Measurements from ENCODE around the gene ANKRD39. TPM values are rescaled to one million over a fixed set of nuclear protein-coding genes. Genes with fewer than 3 reads are reported as not detected.

The ANKRD39 gene
- total and polyA plus RNA-seq, 2 experiments from 2014 or later: 17.5 to 32.0 TPM

DNA sequence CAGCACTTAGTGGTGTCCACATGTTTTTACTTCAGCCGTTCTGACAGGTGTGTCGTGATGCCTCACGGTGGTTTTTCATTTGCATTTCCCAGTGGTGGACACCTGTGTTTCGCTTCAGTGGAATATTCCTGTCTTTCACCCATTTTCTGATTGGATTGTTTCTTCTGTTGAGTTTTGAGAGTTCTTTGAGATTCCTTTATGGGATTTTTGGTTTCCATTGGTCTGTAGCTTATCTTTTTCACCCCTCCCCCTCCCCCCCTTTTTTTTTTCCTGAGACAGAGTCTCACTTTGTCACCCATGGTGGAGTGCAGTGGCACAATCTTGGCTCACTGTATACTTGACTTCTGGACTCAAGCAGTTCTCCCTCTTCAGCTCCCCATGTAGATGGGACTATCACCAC lies 22.0 kb downstream of the ANKRD39 start:
- no peak overlapping the region for H3K4me3 Mint-ChIP-seq
- Histone ChIP-seq H3K4me3 (no peak overlapping the region), H3K36me3 (ENCODE audit: insufficient read depth) (peaks cover 18% of the 10 kb centered on the region; the same call in 1 of the 2 replicates), H3K4me2 (no peak overlapping the region), H4K20me1 (replicated peaks; ENCODE audit: insufficient read depth) (peaks cover 11% of the 10 kb centered on the region), H3K27ac (ENCODE audit: low read depth) (no peak overlapping the region), H3K4me1 (ENCODE audit: insufficient read depth) (peaks cover 24% of the 10 kb centered on the region), H3K79me2 (replicated peaks; ENCODE audit: insufficient read depth) (no peaks in the 10 kb centered on the region), H3K9me2 (ENCODE audit: insufficient read depth) (no peaks in the 10 kb centered on the region), H2AFZ (no peak overlapping the region), H3F3A (replicated peaks; ENCODE audit: low read depth) (peaks cover 21% of the 10 kb centered on the region; the same call in 1 of the 2 replicates), H3K27me3 (ENCODE audit: insufficient read depth) (no peaks in the 10 kb centered on the region)
- H3K9me3 Mint-ChIP-seq: no peaks in the 10 kb centered on the region; the same call in 2 of the 3 replicates
- no peak for ATAC-seq
- peaks cover 19% of the 10 kb centered on the region for H3K27me3 Mint-ChIP-seq (ENCODE audit: insufficient read depth, low read depth, poor library complexity)
- H3K36me3 Mint-ChIP-seq (ENCODE audit: low read depth): peaks cover 49% of the 10 kb centered on the region
- peaks cover 25% of the 10 kb centered on the region for H3K4me1 Mint-ChIP-seq
- DNase-seq (ENCODE audit: low spot score): no peak
- no peak for TF ChIP-seq EZH2phosphoT487 (IDR thresholded peaks at IDR 0.05; ENCODE audit: unreplicated experiment)
- TF ChIP-seq, protein P1, sequence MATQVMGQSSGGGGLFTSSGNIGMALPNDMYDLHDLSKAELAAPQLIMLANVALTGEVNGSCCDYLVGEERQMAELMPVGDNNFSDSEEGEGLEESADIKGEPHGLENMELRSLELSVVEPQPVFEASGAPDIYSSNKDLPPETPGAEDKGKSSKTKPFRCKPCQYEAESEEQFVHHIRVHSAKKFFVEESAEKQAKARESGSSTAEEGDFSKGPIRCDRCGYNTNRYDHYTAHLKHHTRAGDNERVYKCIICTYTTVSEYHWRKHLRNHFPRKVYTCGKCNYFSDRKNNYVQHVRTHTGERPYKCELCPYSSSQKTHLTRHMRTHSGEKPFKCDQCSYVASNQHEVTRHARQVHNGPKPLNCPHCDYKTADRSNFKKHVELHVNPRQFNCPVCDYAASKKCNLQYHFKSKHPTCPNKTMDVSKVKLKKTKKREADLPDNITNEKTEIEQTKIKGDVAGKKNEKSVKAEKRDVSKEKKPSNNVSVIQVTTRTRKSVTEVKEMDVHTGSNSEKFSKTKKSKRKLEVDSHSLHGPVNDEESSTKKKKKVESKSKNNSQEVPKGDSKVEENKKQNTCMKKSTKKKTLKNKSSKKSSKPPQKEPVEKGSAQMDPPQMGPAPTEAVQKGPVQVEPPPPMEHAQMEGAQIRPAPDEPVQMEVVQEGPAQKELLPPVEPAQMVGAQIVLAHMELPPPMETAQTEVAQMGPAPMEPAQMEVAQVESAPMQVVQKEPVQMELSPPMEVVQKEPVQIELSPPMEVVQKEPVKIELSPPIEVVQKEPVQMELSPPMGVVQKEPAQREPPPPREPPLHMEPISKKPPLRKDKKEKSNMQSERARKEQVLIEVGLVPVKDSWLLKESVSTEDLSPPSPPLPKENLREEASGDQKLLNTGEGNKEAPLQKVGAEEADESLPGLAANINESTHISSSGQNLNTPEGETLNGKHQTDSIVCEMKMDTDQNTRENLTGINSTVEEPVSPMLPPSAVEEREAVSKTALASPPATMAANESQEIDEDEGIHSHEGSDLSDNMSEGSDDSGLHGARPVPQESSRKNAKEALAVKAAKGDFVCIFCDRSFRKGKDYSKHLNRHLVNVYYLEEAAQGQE (IDR thresholded peaks at IDR 0.05; ENCODE audit: unreplicated experiment): no peak
- TF ChIP-seq ZNF114 (CRISPR knock-in tag; IDR thresholded peaks at IDR 0.05): no peak
- TF ChIP-seq, protein P2, sequence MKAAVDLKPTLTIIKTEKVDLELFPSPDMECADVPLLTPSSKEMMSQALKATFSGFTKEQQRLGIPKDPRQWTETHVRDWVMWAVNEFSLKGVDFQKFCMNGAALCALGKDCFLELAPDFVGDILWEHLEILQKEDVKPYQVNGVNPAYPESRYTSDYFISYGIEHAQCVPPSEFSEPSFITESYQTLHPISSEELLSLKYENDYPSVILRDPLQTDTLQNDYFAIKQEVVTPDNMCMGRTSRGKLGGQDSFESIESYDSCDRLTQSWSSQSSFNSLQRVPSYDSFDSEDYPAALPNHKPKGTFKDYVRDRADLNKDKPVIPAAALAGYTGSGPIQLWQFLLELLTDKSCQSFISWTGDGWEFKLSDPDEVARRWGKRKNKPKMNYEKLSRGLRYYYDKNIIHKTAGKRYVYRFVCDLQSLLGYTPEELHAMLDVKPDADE (IDR thresholded peaks at IDR 0.05): no peak
- TF ChIP-seq, protein P3, sequence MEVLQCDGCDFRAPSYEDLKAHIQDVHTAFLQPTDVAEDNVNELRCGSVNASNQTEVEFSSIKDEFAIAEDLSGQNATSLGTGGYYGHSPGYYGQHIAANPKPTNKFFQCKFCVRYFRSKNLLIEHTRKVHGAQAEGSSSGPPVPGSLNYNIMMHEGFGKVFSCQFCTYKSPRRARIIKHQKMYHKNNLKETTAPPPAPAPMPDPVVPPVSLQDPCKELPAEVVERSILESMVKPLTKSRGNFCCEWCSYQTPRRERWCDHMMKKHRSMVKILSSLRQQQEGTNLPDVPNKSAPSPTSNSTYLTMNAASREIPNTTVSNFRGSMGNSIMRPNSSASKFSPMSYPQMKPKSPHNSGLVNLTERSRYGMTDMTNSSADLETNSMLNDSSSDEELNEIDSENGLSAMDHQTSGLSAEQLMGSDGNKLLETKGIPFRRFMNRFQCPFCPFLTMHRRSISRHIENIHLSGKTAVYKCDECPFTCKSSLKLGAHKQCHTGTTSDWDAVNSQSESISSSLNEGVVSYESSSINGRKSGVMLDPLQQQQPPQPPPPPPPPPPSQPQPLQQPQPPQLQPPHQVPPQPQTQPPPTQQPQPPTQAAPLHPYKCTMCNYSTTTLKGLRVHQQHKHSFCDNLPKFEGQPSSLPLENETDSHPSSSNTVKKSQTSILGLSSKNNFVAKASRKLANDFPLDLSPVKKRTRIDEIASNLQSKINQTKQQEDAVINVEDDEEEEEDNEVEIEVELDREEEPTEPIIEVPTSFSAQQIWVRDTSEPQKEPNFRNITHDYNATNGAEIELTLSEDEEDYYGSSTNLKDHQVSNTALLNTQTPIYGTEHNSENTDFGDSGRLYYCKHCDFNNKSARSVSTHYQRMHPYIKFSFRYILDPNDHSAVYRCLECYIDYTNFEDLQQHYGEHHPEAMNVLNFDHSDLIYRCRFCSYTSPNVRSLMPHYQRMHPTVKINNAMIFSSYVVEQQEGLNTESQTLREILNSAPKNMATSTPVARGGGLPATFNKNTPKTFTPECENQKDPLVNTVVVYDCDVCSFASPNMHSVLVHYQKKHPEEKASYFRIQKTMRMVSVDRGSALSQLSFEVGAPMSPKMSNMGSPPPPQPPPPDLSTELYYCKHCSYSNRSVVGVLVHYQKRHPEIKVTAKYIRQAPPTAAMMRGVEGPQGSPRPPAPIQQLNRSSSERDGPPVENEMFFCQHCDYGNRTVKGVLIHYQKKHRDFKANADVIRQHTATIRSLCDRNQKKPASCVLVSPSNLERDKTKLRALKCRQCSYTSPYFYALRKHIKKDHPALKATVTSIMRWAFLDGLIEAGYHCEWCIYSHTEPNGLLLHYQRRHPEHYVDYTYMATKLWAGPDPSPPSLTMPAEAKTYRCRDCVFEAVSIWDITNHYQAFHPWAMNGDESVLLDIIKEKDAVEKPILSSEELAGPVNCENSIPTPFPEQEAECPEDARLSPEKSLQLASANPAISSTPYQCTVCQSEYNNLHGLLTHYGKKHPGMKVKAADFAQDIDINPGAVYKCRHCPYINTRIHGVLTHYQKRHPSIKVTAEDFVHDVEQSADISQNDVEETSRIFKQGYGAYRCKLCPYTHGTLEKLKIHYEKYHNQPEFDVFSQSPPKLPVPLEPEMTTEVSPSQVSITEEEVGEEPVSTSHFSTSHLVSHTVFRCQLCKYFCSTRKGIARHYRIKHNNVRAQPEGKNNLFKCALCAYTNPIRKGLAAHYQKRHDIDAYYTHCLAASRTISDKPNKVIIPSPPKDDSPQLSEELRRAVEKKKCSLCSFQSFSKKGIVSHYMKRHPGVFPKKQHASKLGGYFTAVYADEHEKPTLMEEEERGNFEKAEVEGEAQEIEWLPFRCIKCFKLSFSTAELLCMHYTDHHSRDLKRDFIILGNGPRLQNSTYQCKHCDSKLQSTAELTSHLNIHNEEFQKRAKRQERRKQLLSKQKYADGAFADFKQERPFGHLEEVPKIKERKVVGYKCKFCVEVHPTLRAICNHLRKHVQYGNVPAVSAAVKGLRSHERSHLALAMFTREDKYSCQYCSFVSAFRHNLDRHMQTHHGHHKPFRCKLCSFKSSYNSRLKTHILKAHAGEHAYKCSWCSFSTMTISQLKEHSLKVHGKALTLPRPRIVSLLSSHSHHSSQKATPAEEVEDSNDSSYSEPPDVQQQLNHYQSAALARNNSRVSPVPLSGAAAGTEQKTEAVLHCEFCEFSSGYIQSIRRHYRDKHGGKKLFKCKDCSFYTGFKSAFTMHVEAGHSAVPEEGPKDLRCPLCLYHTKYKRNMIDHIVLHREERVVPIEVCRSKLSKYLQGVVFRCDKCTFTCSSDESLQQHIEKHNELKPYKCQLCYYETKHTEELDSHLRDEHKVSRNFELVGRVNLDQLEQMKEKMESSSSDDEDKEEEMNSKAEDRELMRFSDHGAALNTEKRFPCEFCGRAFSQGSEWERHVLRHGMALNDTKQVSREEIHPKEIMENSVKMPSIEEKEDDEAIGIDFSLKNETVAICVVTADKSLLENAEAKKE (CRISPR knock-in tag; IDR thresholded peaks at IDR 0.05): no peak
- no peak for TF ChIP-seq ZNF331 (CRISPR knock-in tag; IDR thresholded peaks at IDR 0.05; ENCODE audit: low read depth)
- no peak for TF ChIP-seq NANOG (IDR thresholded peaks at IDR 0.05; ENCODE audit: borderline replicate concordance)
- TF ChIP-seq POLR2AphosphoS5 (IDR thresholded peaks at IDR 0.05; ENCODE audit: low read depth): no peak
- TF ChIP-seq, protein P4, sequence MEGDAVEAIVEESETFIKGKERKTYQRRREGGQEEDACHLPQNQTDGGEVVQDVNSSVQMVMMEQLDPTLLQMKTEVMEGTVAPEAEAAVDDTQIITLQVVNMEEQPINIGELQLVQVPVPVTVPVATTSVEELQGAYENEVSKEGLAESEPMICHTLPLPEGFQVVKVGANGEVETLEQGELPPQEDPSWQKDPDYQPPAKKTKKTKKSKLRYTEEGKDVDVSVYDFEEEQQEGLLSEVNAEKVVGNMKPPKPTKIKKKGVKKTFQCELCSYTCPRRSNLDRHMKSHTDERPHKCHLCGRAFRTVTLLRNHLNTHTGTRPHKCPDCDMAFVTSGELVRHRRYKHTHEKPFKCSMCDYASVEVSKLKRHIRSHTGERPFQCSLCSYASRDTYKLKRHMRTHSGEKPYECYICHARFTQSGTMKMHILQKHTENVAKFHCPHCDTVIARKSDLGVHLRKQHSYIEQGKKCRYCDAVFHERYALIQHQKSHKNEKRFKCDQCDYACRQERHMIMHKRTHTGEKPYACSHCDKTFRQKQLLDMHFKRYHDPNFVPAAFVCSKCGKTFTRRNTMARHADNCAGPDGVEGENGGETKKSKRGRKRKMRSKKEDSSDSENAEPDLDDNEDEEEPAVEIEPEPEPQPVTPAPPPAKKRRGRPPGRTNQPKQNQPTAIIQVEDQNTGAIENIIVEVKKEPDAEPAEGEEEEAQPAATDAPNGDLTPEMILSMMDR (conservative IDR thresholded peaks at IDR 0.05; ENCODE audit: low read depth in 2 of 2): no peak
- TF ChIP-seq CREB1 (CRISPR knock-in tag; IDR thresholded peaks at IDR 0.05; ENCODE audit: low read depth): no peak
- no peak for TF ChIP-seq STAT1 (IDR thresholded peaks at IDR 0.05; ENCODE audit: unreplicated experiment)
- TF ChIP-seq EZH2 (IDR thresholded peaks at IDR 0.05; ENCODE audit: low read depth, unreplicated experiment): no peak
- no peak for TF ChIP-seq JUNB (IDR thresholded peaks at IDR 0.05; ENCODE audit: unreplicated experiment)
- H3K27ac Mint-ChIP-seq: no peak overlapping the region

Measured in GM23338 (cell line).